Left lobe of liver (tissue), 2 donors: ENCODE results near the gene ULK3. TPM values are rescaled to one million over a fixed set of nuclear protein-coding genes. Genes with fewer than 3 reads are reported as not detected.

Source experiments
- ATAC-seq: fragments of 200-7000 bp; cut with Tn5 transposase; one replicate; pipeline ENCODE4 v1.9.1; 2020; ENCODE audit warnings: mild to moderate bottlenecking, moderate library complexity
- DNase-seq: peaks from one replicate; pipeline ENCODE4 v3.0.0-alpha.2; 2020; ENCODE audit warnings: low spot score
- total RNA-seq: library from RNA; stranded (reverse); gene quantifications from one replicate; pipeline ENCODE4 v1.2.1, GENCODE V29; 2021
- donor health status: DM: no; HTN: no; CAD: no; lungs with moderate emphysema.
- donor health status: DM: no; HTN: yes; CAD: no.

The ULK3 gene
- total RNA-seq, 1 donor from 2014 or later = 23.8 TPM

DNA sequence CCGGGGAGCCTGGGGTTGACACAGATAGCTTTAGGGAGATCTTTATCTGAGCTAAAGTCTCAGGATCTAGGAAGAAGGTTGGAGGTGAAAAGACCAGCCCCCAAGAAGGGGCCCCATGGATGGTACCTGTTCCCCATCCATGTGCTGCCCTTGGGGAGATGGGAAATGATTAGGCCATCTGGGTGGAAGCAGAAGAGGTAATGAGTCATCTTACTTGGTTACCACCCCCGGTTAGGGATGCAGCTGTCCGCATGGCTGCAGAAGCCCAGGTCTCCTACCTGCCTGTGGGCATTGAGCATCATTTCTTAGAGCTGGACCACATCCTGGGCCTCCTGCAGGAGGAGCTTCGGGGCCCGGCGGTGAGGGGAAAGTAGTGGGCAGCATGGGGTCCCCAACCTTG is 19.6 kb downstream of the ULK3 start:
- ATAC-seq = no peak
- no peak for DNase-seq

GRCh38 chr15:74822233-74822632 is 20.7 kb downstream of the ULK3 start:
- ATAC-seq (no peak), DNase-seq (no peak)

GRCh38 chr15:74821790-74822158 is 21.2 kb downstream of the ULK3 start:
- ATAC-seq (no peak), DNase-seq (no peak)

DNA sequence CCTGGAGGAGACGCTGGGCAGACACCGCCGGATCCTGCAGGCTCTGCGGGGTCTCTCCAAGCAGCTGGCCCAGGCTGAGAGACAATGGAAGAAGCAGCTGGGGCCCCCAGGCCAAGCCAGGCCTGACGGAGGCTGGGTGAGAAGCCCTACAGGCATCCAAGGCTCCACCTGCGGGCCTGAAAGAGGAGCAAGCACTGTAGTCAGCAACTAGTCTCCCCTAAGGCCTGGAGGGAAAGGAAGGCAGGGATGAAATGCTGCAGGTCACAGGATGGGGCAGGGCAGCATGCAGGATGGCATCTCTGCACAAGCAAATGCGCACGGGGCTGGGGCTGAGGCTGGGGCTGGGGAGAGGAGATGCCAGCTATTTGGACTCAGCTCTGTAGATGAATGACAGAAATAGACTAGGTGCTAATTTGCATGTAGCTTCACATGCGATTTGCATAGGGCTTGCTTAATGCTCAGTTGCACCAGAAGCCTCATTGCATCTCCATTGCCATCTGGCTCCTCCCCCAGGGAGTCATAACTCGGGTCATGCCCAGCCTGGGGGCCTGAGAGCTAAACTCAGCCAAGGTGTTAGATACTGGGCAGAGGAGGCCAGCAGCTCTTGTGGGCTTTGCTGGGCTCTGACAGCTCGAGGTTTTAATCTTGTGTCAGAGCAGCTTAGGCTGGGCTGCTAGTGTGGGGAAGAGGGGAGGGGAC is 21.7 kb downstream of the ULK3 start:
- ATAC-seq (no peak), DNase-seq (no peak)

GRCh38 chr15:74820056-74820455 is 22.9 kb downstream of the ULK3 start:
- no peak for DNase-seq

GRCh38 chr15:74817370-74817737 is 25.6 kb downstream of the ULK3 start:
- ATAC-seq = peak; percentile 79
- DNase-seq = no peak

More at GRCh38 chr15:74820056-74820455, 22.9 kb downstream of the ULK3 start:
- ATAC-seq = no peak

DNA sequence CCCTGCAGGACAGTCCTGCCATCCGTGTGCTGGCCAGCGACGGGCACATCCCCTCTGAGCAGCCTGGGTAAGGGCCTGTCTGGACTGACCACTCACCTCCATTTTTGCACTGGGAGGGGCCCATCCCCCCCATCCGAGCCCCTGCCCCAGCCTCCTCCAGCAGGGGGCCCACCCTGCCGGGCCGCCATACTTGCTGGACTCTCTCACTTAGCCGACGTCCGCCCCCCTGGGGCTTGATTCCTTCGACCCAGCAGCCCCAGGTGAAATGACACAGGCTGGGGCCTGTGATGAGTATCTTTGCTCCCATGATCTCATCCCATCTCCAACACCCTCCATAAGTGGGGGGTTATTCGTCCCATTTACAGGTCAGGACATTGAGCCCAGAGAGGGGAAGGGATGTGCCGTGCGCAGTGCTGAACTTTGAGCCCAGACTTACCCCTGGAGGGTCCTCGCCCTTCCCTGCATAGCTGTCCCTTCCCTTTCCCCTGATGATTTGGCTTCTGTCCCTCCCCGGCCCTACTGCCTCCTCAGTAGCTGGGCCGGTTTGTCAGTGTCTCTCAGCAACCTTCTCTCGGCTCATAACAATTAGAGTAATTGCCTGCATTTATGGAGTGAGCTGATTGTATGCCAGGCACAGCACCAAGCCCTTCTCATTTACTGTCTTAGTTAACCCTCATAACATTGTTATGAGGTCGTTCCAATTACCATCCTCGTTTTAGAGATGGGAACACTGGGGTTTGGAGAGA is 26.2 kb downstream of the ULK3 start:
- DNase-seq (no peak), ATAC-seq (no peak)

DNA sequence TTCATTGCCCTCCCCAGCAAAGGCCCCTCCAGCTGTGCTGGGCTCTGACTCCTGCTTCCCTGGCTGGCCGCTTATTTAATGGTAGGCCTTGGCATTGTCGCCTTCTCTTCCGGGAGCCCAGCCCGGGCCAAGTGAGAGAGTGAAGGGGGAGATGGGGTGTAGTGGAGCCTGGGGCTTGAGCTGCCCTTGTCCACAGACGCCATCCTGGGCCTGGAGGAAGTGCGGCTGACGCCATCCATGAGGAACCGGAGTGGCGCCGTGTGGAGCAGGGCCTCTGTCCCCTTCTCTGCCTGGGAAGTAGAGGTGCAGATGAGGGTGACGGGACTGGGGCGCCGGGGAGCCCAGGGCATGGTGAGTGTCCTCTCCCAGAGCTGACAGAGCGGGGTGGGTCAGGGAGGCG is 27.0 kb downstream of the ULK3 start:
- DNase-seq = no peak
- ATAC-seq = no peak

DNA sequence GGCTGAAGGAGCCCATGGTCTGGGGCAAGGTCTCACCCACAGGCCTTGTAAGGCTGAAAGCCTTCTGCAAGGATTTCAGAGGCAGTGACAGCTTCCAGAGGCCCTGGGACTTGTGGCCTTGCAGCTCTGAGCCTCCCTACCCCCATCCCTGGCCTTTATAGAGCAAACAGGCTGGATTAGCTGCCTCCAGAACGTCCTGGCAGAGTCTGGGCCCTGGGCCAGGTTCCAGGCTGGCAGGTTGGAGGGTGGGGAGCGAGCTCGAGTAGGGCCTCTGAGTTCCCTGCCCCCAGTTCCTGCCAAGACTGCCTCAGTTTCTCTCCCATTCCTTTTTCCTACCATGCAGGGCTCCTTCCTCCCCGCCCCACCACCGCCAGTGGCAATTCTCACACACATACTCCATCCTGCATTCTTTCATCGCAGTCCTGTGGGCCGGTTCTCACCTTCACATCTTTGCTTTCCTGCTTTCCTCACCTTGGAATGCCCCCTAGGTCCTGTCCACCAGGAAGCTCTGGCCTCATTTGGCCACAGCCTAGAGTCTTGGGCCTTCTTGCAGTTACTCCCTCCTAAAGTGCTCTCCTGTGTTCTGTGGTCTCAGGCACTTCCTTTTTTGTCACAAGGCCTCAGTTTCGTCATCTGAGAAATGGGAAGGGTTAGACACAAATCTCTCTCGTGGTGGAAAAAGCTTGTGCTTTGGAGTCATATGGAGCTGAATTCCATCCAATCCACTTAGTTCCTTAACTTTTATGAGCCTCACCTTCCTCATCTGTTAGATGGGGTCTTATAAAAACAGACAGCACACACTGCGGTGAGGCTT is 27.6 kb downstream of the ULK3 start:
- DNase-seq (peak; percentile 83), ATAC-seq (peak; percentile 80)

- no peak for ATAC-seq
- no peak for DNase-seq
Measured at GRCh38 chr15:74812533-74812932, 30.4 kb downstream of the ULK3 start, which contains the start of gene LMAN1L. Gene LMAN1L, plus strand, starts transcription at chr15:74812835. Its CDS starts 20 bp downstream, at chr15:74812855.

DNA sequence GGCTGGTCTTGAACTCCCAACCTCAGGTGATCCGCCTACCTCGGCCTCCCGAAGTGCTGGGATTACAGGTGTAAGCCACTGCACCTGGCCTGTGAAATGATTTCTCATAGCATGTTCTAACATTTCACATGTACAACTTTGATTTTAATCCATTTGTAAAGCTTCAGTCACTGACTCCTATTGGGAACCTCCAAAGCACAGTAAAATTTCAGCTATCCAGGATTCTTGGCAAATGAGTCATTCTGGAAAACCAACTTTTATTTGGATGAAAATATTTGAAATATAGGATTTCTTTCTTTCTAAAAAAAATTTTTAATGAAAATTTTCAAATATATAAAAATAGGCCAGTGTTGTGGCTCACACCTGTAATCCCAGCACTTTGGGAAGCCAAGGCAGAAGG is 33.0 kb downstream of the ULK3 start:
- ATAC-seq = no peak
- DNase-seq = no peak

DNA sequence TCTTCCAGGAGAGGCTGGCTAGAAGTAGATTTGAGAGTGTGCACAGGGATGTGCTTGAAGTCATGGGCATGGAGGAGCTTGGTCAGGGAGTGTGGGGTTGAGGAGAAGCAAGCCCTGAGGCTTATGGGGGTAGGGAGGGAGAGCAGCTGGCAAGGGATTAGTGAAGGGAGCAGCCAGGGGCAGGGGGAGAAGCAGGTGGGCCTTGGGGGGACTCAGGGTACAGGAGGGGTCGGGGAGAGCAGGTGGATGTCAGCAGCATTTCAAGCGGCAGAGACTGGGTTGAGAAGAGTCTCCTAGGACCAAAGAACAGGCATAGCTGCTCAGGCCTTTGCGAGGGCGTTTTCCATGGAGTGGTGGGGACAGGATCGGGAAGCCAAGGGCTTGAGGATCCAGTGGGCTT is 33.7 kb downstream of the ULK3 start:
- ATAC-seq (no peak), DNase-seq (no peak)

GRCh38 chr15:74808840-74809229 is 34.1 kb downstream of the ULK3 start:
- DNase-seq = no peak

DNA sequence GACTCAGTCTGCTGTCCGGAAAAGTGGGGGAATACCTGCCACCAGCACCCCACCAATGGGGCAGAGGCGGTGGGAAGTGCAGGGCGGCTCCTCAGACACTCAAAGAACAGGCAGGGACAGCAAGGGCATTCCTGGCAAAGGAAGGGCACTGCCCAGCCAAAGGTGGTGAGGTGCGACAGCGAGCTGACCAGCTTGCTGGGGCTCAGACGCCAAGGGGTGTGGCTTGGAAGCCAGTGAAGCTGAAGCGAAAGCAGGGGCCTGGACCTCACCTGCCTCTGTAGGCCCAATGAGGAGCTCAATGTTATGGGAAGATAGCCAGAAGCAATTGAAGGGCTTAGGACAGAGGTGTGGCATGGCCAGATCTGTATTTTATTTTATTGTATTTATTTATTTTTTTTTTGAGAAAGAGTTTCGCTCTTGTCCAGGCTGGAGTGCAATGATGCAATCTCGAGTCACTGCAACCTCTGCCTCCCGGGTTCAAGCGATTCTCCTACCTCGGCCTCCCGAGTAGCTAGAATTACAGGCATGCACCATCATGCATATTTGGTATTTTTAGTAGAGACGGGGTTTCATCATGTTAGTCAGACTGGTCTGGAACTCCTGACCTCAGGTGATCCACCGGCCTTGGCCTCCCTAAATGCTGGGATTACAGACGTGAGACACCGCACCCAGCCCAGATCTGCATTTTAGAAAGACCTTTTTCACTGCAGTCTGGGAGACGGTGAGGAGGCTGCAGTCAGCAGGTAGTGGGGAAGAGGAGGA is 34.7 kb downstream of the ULK3 start:
- DNase-seq = peak; percentile 90
- peak; percentile 97 for ATAC-seq

More at GRCh38 chr15:74808840-74809229, 34.1 kb downstream of the ULK3 start:
- no peak for ATAC-seq

DNA sequence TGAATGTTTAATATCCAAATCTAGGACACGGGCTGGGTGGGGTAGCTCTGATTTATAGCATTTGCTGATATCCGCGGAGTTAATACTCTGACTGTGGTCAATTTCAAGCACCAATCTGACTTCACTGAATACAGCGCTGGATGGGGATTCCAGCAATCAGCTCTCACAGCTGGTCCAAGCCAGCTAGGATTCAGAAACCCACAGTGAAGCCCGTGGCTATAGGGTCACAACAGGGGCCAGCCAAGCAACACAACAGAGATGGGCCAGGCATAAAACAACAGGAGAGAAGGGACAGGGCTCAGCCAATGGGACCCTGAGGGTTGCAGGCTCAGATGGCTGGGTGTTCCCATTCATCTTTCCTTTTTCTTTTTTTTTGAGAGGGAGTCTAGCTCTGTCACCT is 35.7 kb downstream of the ULK3 start:
- no peak for ATAC-seq
- DNase-seq = no peak

DNA sequence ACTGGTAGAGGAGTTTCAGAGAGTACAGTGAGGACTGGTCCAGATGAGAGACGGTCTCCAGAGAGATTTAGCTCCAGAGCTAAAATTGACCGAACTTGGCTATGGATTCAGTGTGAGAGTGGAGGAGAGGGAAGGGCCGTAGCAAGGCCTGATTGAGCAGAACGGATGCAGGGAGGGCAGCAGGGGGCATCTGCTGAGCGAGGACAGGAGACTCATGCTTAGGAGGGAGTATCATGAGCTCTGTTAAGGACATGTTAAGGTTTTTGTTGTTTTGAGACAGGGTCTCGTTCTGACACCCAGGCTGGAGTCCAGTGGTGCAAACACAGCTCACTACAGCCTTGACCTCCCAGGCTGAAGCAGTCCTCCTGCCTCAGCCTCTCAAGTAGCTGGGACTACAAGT is 38.0 kb downstream of the ULK3 start:
- ATAC-seq = no peak
- DNase-seq = no peak

DNA sequence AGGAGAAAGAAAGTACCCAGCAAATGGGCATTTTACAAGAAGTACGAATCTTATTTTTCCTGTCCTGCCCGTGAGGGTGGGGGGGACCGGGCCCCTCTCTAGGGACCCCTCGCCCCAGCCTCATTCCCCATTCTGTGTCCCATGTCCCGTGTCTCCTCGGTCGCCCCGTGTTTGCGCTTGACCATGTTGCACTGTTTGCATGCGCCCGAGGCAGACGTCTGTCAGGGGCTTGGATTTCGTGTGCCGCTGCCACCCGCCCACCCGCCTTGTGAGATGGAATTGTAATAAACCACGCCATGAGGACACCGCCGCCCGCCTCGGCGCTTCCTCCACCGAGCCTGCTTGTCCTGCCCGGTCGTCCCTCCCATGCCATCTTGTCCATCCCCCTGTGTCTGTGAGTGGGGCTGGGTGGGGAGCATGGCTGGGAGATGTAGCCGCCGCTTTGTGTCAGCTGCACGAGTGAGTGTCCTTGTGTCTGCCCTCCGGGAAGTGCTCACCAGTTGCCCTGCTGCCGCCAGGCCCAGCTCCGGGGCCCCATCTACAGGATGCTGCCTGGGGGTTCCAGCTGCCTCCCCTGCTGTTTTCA is 40.0 kb downstream of the ULK3 start:
- no peak for ATAC-seq
- no peak for DNase-seq

- no peak for DNase-seq
Measured at GRCh38 chr15:74802290-74802689, 40.7 kb downstream of the ULK3 start.

GRCh38 chr15:74801311-74801997 is 41.5 kb downstream of the ULK3 start:
- no peak for DNase-seq
- no peak for ATAC-seq

More at GRCh38 chr15:74802290-74802689, 40.7 kb downstream of the ULK3 start:
- ATAC-seq = no peak

DNA sequence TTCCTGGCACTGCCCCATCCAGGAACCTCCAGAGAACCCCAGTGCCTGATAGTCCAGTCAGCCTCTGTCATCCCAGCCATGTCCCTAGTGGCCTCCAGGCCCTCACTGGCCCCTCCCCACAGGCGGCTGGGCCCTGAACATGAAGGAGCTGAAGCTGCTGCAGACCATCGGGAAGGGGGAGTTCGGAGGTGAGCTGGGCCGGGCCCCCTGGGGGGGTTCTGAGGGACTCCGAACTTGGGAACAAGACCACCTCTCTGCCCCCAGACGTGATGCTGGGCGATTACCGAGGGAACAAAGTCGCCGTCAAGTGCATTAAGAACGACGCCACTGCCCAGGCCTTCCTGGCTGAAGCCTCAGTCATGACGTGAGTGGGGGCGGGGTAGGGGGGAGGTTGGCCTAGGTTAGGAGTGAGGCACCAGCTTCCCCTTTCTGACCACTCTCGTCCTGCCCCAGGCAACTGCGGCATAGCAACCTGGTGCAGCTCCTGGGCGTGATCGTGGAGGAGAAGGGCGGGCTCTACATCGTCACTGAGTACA is 42.3 kb downstream of the ULK3 start:
- no peak for DNase-seq
- no peak for ATAC-seq
